Stimulated activated CD4-positive, alpha-beta T cell treated with anti-CD3 and anti-CD28 coated beads, Interleukin-1b, Interleukin-23, amount 100 ng/mL, for 1 hour (primary cell): ENCODE data around the gene RASA2.

ENCODE experiments used
- DNase-seq, 2 donors: peaks; one replicate each; pipeline ENCODE4 v3.0.0-alpha.2; 2020; ENCODE audit warnings: low read depth in 2 of 2

Gene RASA2

GRCh38 chr3:141486746-141487520 is at the start of gene RASA2:
Gene RASA2 (plus strand): TSS chr3:141487027. CDS start chr3:141487084, 57 bp downstream.
- peak; percentile 25 to 39 for DNase-seq

GRCh38 chr3:141439589-141439988 is 47.2 kb upstream of the RASA2 start:
- no peak for DNase-seq

GRCh38 chr3:141440942-141441341 is 45.9 kb upstream of the RASA2 start:
- no peak for DNase-seq

- DNase-seq: peak; percentile 50 to 81
These were observed 45.2 kb upstream of the RASA2 start for GRCh38 chr3:141441381-141442364.

GRCh38 chr3:141442446-141442845 is 44.4 kb upstream of the RASA2 start:
- no peak for DNase-seq

- no peak for DNase-seq
These were observed 43.9 kb upstream of the RASA2 start for GRCh38 chr3:141442914-141443313.

GRCh38 chr3:141444586-141445285 is 42.1 kb upstream of the RASA2 start:
- DNase-seq: no peak

- DNase-seq: no peak
These were observed 40.8 kb upstream of the RASA2 start for GRCh38 chr3:141445990-141446389.

GRCh38 chr3:141446737-141447136 is 40.1 kb upstream of the RASA2 start:
- DNase-seq: no peak

- no peak for DNase-seq
These were observed 39.4 kb upstream of the RASA2 start for GRCh38 chr3:141447383-141447782.

- no peak for DNase-seq
These were observed 38.1 kb upstream of the RASA2 start for GRCh38 chr3:141448606-141449220.

GRCh38 chr3:141449424-141449823 is 37.4 kb upstream of the RASA2 start:
- no peak for DNase-seq

GRCh38 chr3:141450727-141451375 is 36.0 kb upstream of the RASA2 start:
- no peak for DNase-seq

GRCh38 chr3:141452045-141452444 is 34.8 kb upstream of the RASA2 start:
- no peak for DNase-seq

- no peak for DNase-seq
These were observed 34.1 kb upstream of the RASA2 start for GRCh38 chr3:141452773-141453172.

- DNase-seq: no peak
These were observed 32.8 kb upstream of the RASA2 start for GRCh38 chr3:141454054-141454453.

- DNase-seq: no peak
These were observed 31.8 kb upstream of the RASA2 start for GRCh38 chr3:141454906-141455602.

GRCh38 chr3:141455603-141456300 is 31.1 kb upstream of the RASA2 start:
- DNase-seq: no peak

- DNase-seq: no peak
These were observed 30.6 kb upstream of the RASA2 start for GRCh38 chr3:141456301-141456625.
